Neural cell (in vitro differentiated cells): Measurements from ENCODE around the gene BEND5. TPM values are rescaled to one million over a fixed set of nuclear protein-coding genes. Genes with fewer than 3 reads are reported as not detected.

Source experiments
- H2AFZ ChIP-seq: fragments of 200-600, 300-800 bp; sonication (generic), shearing (Covaris generic); 2 replicates; pipeline ENCODE4 v1.6.0; 2014; ENCODE audit warnings: low read depth, mild to moderate bottlenecking, antibody characterized with exemption, low read length, moderate library complexity
- H3F3A ChIP-seq: fragments of 200-600 bp; shearing (Covaris generic); 2 replicates; pipeline ENCODE4 v1.6.1; 2016; ENCODE audit warnings: mild to moderate bottlenecking, moderate library complexity, mixed read lengths, antibody characterized with exemption, low read length; ENCODE audit not compliant: insufficient read depth, poor library complexity, severe bottlenecking
- H3K27ac ChIP-seq: fragments of 200-600, 300-800 bp; sonication (generic), shearing (Covaris generic); 2 replicates; pipeline ENCODE4 v1.5.1; 2014; ENCODE audit warnings: mild to moderate bottlenecking, low read length, moderate library complexity
- H3K27me3 ChIP-seq: fragments of 300-800, 200-600 bp; sonication (generic), shearing (Covaris generic); 2 replicates; pipeline ENCODE4 v1.6.0; 2014; ENCODE audit warnings: mild to moderate bottlenecking, low read depth, low read length, moderate library complexity; ENCODE audit not compliant: insufficient read depth
- H3K36me3 ChIP-seq: fragments of 300-800, 200-600 bp; sonication (generic), shearing (Covaris generic); 2 replicates; pipeline ENCODE4 v1.5.1; 2014; ENCODE audit warnings: mild to moderate bottlenecking, antibody characterized with exemption, low read length, moderate library complexity; ENCODE audit not compliant: insufficient read depth
- H3K4me2 ChIP-seq: fragments of 300-800, 200-600 bp; sonication (generic), shearing (Covaris generic); 2 replicates; pipeline ENCODE4 v1.6.0; 2014; ENCODE audit warnings: mild to moderate bottlenecking, low read length
- H3K4me3 ChIP-seq: fragments of 300-800, 200-600 bp; sonication (generic), shearing (Covaris generic); 2 replicates; pipeline ENCODE4 v1.5.1; 2014; ENCODE audit warnings: mild to moderate bottlenecking, low read length, moderate library complexity
- H3K79me2 ChIP-seq: fragments of 200-600 bp; shearing (Covaris generic); replicated peaks from 2 replicates; pipeline ENCODE4 v1.6.0; 2014; ENCODE audit warnings: mild to moderate bottlenecking, low read length, moderate library complexity; ENCODE audit not compliant: insufficient read depth
- H3K9ac ChIP-seq: fragments of 300-800, 200-600 bp; sonication (generic), shearing (Covaris generic); 2 replicates; pipeline ENCODE4 v1.6.1; 2016; ENCODE audit warnings: mild to moderate bottlenecking, low read length, mixed read lengths
- H3K9me2 ChIP-seq: fragments of 200-600 bp; shearing (Covaris generic); 2 replicates; pipeline ENCODE4 v1.6.1; 2016; ENCODE audit warnings: mild to moderate bottlenecking, low read length, mixed read lengths; ENCODE audit not compliant: insufficient read depth
- H3K9me3 ChIP-seq: fragments of 200-600, 300-800 bp; sonication (generic), shearing (Covaris generic); 2 replicates; pipeline ENCODE4 v1.6.1; 2016; ENCODE audit warnings: mild to moderate bottlenecking, mixed run types, low read length, moderate library complexity, mixed read lengths
- H4K20me1 ChIP-seq: fragments of 200-600 bp; shearing (Covaris generic); 2 replicates; pipeline ENCODE4 v1.6.1; 2016; ENCODE audit warnings: mild to moderate bottlenecking, mixed run types; ENCODE audit not compliant: insufficient read depth
- CTCF ChIP-seq: fragments of 450-650 bp; IDR thresholded peaks from 2 replicates; pipeline ENCODE4 v1.5.1; 2014; ENCODE audit warnings: antibody characterized with exemption, mild to moderate bottlenecking, moderate library complexity; ENCODE audit not compliant: poor library complexity, severe bottlenecking
- EP300 ChIP-seq: fragments of 450-650 bp; conservative IDR thresholded peaks from 2 replicates; pipeline ENCODE4 v1.6.1; 2014; ENCODE audit warnings: antibody characterized with exemption, mild to moderate bottlenecking, moderate library complexity; ENCODE audit not compliant: poor library complexity, severe bottlenecking
- EZH2 ChIP-seq: fragments of 200-600, 300-800 bp; shearing (Covaris generic), sonication (generic); IDR thresholded peaks from 2 replicates; pipeline ENCODE4 v1.6.1; 2014; ENCODE audit warnings: antibody characterized with exemption, low read length, borderline replicate concordance, mild to moderate bottlenecking; ENCODE audit not compliant: insufficient read depth, poor library complexity, severe bottlenecking
- MXI1 ChIP-seq: fragments of 450-650 bp; conservative IDR thresholded peaks from 2 replicates; pipeline ENCODE4 v1.6.1; 2014; ENCODE audit warnings: antibody characterized with exemption, mild to moderate bottlenecking; ENCODE audit not compliant: poor library complexity, severe bottlenecking
- POLR2AphosphoS5 ChIP-seq: IDR thresholded peaks from 2 replicates; pipeline ENCODE4 v1.6.1; 2012
- RAD21 ChIP-seq: fragments of 450-650 bp; conservative IDR thresholded peaks from 2 replicates; pipeline ENCODE4 v1.6.1; 2014; ENCODE audit warnings: antibody characterized with exemption, mild to moderate bottlenecking, moderate library complexity
- REST ChIP-seq: IDR thresholded peaks from 2 replicates; pipeline ENCODE4 v1.6.1; 2012; ENCODE audit warnings: borderline replicate concordance
- SMC3 ChIP-seq: fragments of 450-650 bp; conservative IDR thresholded peaks from 2 replicates; pipeline ENCODE4 v1.6.1; 2014; ENCODE audit warnings: antibody characterized with exemption, mild to moderate bottlenecking, moderate library complexity; ENCODE audit not compliant: poor library complexity
- TAF1 ChIP-seq: IDR thresholded peaks from 2 replicates; pipeline ENCODE4 v1.6.1; 2012; ENCODE audit warnings: low read depth
- polyA plus RNA-seq: library from polyadenylated mRNA; depleted of rRNA; stranded (reverse); fragments of >200 nt; gene quantifications from 2 replicates; pipeline ENCODE4 v1.2.3, GENCODE V29; 2014

BEND5 gene
- polyA plus RNA-seq, 1 donor from 2014 or later: 64.9 TPM

- Histone ChIP-seq H3K4me2 (no peak overlapping the region), H3K4me3 (no peak overlapping the region), H3K36me3 (peaks cover 7% of the 10 kb centered on the region), H3K9me3 (no peaks in the 10 kb centered on the region), H3F3A (no peaks in the 10 kb centered on the region), H3K9me2 (no peaks in the 10 kb centered on the region), H3K79me2 (no peaks in the 10 kb centered on the region), H3K9ac (no peak overlapping the region), H3K27me3 (no peaks in the 10 kb centered on the region), H3K27ac (no peak overlapping the region), H4K20me1 (no peaks in the 10 kb centered on the region), H2AFZ (no peak overlapping the region)
- TF ChIP-seq TAF1 (no peak), SMC3 (no peak), CTCF (no peak), REST (no peak), RAD21 (no peak), MXI1 (no peak), EP300 (no peak), POLR2AphosphoS5 (no peak)
Observed at GRCh38 chr1:48725341-48726046, 51.2 kb downstream of the BEND5 start.

GRCh38 chr1:48720929-48721328 lies 55.8 kb downstream of the BEND5 start:
- Histone ChIP-seq H3K27me3 (no peaks in the 10 kb centered on the region), H3K79me2 (no peaks in the 10 kb centered on the region)

More at GRCh38 chr1:48720929-48721328, 55.8 kb downstream of the BEND5 start:
- no peak for TF ChIP-seq EP300
- TF ChIP-seq TAF1: no peak
- TF ChIP-seq CTCF: no peak
- no peak for TF ChIP-seq SMC3
- TF ChIP-seq POLR2AphosphoS5: no peak
- no peak for TF ChIP-seq EZH2
- no peak for TF ChIP-seq REST
- TF ChIP-seq RAD21: no peak
- no peak for TF ChIP-seq MXI1
- H3K4me3 ChIP-seq: no peak overlapping the region
- no peak overlapping the region for H2AFZ ChIP-seq
- H3F3A ChIP-seq: no peaks in the 10 kb centered on the region
- H3K4me2 ChIP-seq: no peak overlapping the region
- H3K36me3 ChIP-seq: no peaks in the 10 kb centered on the region
- H3K27ac ChIP-seq: no peak overlapping the region
- H3K9me3 ChIP-seq: no peaks in the 10 kb centered on the region
- no peaks in the 10 kb centered on the region for H3K9me2 ChIP-seq
- no peak overlapping the region for H3K9ac ChIP-seq
- no peaks in the 10 kb centered on the region for H4K20me1 ChIP-seq
